Small intestine (tissue), 7 donors: ENCODE data around the gene TBX15. TPM values are rescaled to one million over a fixed set of nuclear protein-coding genes. Genes with fewer than 3 reads are reported as not detected.

ENCODE experiments used
- DNase-seq, 2 donors: peaks; one replicate each; pipeline versions ENCODE4 v3.0.0 to v3.0.0-alpha.2; 2013
- FAIRE-seq: peaks from 2 replicates; lab custom pipeline; 2012; peaks lifted over from hg19 to GRCh38; lab: Jason Lieb, UNC
- H3K27ac ChIP-seq, 3 donors: one replicate each; pipeline ENCODE4 v1.5.1; 2013; ENCODE audit warnings: low read length in 2 of 3, mild to moderate bottlenecking in 2 of 3, control low read depth in 1 of 3, inconsistent platforms in 1 of 3, low read depth in 1 of 3, moderate library complexity in 1 of 3
- H3K27me3 ChIP-seq, 3 donors: one replicate each; pipeline ENCODE4 v1.6.1; 2013; ENCODE audit warnings: low read length in 3 of 3, inconsistent platforms in 1 of 3; ENCODE audit not compliant: control insufficient read depth in 3 of 3, insufficient read depth in 3 of 3
- H3K36me3 ChIP-seq, 3 donors: one replicate each; pipeline ENCODE4 v1.6.1; 2013; ENCODE audit warnings: low read length in 3 of 3, inconsistent platforms in 1 of 3, low read depth in 1 of 3, mild to moderate bottlenecking in 1 of 3, moderate library complexity in 1 of 3; ENCODE audit not compliant: control insufficient read depth in 3 of 3, insufficient read depth in 2 of 3
- H3K4me1 ChIP-seq, 3 donors: one replicate each; pipeline ENCODE4 v1.6.1; 2013; ENCODE audit warnings: low read length in 2 of 3, inconsistent platforms in 1 of 3, low read depth in 1 of 3, mild to moderate bottlenecking in 1 of 3, moderate library complexity in 1 of 3; ENCODE audit not compliant: control insufficient read depth in 3 of 3, insufficient read depth in 2 of 3
- H3K4me3 ChIP-seq, 3 donors: one replicate each; pipeline ENCODE4 v1.5.1; 2013; ENCODE audit warnings: low read length in 3 of 3, control low read depth in 1 of 3, inconsistent platforms in 1 of 3, low read depth in 1 of 3, mild to moderate bottlenecking in 1 of 3, moderate library complexity in 1 of 3
- H3K9me3 ChIP-seq, 2 donors: one replicate each; pipeline ENCODE4 v1.6.1; 2013; ENCODE audit warnings: low read depth in 1 of 2, low read length in 1 of 2; ENCODE audit not compliant: control insufficient read depth in 2 of 2, insufficient read depth in 1 of 2
- WGBS, 3 donors: extraction: QIAGEN DNeasy Blood & Tissue Kit; methylation state at CpG; one replicate each; pipeline ENCODE4 v1.1.7; 2013; 5-methylcytosine and 5-hydroxymethylcytosine counted together
- polyA plus RNA-seq, 4 donors: library from polyadenylated mRNA; stranded (reverse) in 3 of 4; unstranded in 1 of 4; fragments of 200-250 nt in 3 of 4; fragments of 120-200 nt in 1 of 4; gene quantifications; one replicate each; pipeline versions ENCODE4 v1.2.1 to v1.2.3, GENCODE V29; 2013
- donor health status: healthy with polysubstance abuse.
- donor health status: control.
- donor health status: control.
- donor health status: Bipolar disorder and iron deficiency.
- donor health status: healthy.

The TBX15 gene
- polyA plus RNA-seq, 4 donors: 0.09 to 0.18 TPM; not detected in 2

- 35 to 43% (median 37%) methylated on average over 14 of the region's 14 CpGs for WGBS, 3 donors
- DNase-seq: peak in 1 of 2 donors; percentile 15
- Histone ChIP-seq H3K4me1 (no peaks in the 10 kb centered on the region), H3K4me3 (no peak overlapping the region), H3K27ac (no peak overlapping the region), H3K27me3 (no peaks in the 10 kb centered on the region), H3K9me3 (no peaks in the 10 kb centered on the region), H3K36me3 (no peaks in the 10 kb centered on the region)
- no peak for FAIRE-seq
Observed at GRCh38 chr1:118842452-118843201, 145.5 kb downstream of the TBX15 start.

DNA sequence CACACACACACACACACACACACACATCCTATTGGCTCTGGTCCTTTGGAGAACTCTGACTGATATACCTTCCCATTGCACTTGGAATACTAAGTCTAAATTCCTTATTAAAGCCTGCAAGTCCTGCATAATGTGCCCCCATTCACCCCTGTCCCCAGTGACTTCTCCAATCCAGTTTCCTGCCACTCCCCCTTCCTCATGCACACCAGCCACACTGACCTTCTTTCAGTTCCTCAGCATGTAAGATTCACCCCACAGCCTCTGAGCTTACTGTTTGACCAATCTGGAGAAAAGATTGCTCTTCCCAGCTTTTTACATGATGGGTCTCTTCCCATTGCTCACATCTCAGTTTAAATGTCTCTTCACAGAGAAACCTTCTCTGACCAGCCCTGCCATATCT, 146.6 kb downstream of the TBX15 start:
- FAIRE-seq (no peak), DNase-seq (no peak)
- Histone ChIP-seq H3K27me3 (no peaks in the 10 kb centered on the region), H3K9me3 (no peaks in the 10 kb centered on the region), H3K4me1 (no peaks in the 10 kb centered on the region), H3K36me3 (no peaks in the 10 kb centered on the region), H3K4me3 (no peak overlapping the region), H3K27ac (no peak overlapping the region)

Other genes with a start within 250 kb of the TBX15 start
- 10 to 100 TPM in 2 of 4 donors, 1 to 10 TPM in 2; 4.5 to 22.0 (median 7.9) TPM for gene WARS2, start 152.3 kb upstream of the TBX15 start, polyA plus RNA-seq